Measurements from ENCODE around the gene FBXL4.

Gene FBXL4

DNA sequence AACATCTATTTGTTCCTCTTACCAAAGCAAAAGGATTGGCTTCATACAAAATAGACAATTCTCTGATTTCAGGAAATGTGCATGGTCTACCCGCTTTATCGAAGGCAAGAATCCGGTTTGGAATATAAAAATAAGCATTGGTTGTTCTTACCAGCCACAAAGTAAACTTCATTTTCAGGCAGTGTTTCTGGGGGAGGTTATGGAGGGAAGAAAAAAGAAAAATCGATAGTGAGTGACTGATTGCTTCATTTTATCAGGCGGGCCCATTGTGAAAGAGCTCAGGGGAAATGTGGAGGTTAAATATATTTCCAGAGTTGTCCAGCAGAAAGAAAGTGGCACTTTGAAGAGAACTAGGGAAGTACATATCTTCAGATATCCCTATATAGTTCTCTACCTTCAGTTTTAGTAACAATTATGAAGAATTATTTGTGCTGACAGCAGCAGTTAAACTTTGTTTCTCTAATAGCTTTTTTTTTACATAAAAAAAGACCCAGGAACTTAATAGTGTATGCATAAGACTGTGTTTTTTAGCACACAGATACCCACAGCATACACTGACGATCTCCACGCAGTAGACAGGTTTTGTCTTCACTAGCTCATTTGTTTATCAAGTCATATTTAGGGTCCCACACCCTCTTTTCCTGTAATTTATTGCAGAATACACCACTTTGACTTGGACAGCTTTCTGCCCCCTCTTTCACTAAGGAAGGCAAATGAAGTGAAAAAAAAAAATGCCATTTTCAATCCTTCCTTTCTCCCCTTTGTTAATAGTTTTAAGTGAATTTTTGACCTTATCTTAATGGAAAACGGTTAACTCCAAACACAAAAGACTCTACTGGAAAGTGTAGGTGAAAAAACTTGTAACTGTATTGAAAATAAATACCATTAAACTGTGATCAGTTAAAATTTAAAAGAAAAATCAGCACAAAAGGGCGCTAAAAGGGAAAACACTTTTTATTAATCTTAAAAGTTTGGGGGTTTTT is 110.5 kb downstream of the FBXL4 start:
- no peak overlapping the region for H3K4me3 ChIP-seq (ENCODE audit: low read length)
- no peak for DNase-seq (ENCODE audit: low read depth)

DNA sequence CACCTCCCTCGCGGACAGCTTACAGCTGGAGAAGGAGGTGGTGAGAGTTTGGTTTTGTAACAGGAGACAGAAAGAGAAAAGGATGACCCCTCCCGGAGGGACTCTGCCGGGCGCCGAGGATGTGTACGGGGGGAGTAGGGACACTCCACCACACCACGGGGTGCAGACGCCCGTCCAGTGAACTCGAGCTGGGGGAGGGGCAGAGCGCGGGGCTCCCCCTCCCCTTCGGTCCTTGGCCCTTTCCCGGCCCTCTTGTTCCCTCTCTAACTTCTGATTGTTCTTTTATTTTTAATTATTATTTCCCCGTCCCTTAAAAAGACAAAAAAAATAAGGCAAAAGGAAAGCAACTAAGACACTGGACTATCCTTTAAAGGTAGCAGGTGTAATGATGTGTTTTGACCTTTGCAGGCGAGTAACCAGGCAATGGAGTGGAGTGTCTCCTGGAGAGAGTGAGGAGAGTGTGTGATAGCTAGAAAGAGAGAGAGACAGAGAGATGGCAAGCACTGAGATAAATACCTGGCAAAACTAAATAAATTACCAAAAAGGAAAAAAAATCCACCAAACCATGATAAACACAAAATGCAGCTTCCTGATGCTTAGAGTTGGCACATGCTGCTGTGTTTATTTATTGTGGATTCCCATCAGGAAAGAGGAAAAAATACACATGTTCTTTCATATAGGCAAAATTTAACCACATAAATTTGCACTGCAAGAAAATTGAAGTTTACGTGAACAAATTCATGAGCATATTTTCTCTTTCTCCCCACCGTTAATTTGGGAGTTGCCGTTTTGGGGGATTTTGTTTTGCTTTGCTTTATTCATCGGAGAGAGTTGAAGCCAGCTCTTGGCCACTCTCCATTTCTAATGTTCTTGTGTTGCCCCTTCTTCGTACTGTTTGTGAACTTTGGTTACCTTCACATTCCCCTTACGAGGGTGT is 111.5 kb downstream of the FBXL4 start:
- H3K4me3 ChIP-seq (ENCODE audit: low read length) = no peak overlapping the region
- TF ChIP-seq, protein P1, sequence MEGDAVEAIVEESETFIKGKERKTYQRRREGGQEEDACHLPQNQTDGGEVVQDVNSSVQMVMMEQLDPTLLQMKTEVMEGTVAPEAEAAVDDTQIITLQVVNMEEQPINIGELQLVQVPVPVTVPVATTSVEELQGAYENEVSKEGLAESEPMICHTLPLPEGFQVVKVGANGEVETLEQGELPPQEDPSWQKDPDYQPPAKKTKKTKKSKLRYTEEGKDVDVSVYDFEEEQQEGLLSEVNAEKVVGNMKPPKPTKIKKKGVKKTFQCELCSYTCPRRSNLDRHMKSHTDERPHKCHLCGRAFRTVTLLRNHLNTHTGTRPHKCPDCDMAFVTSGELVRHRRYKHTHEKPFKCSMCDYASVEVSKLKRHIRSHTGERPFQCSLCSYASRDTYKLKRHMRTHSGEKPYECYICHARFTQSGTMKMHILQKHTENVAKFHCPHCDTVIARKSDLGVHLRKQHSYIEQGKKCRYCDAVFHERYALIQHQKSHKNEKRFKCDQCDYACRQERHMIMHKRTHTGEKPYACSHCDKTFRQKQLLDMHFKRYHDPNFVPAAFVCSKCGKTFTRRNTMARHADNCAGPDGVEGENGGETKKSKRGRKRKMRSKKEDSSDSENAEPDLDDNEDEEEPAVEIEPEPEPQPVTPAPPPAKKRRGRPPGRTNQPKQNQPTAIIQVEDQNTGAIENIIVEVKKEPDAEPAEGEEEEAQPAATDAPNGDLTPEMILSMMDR (IDR thresholded peaks at IDR 0.05; ENCODE audit: insufficient read depth, low read depth, low read length, missing control alignments) = no peak
- DNase-seq (ENCODE audit: low read depth) = no peak

More for the DNA sequence above, 110.5 kb downstream of the FBXL4 start:
- TF ChIP-seq, protein P1 (IDR thresholded peaks at IDR 0.05; ENCODE audit: insufficient read depth, low read depth, low read length, missing control alignments) = no peak

DNA sequence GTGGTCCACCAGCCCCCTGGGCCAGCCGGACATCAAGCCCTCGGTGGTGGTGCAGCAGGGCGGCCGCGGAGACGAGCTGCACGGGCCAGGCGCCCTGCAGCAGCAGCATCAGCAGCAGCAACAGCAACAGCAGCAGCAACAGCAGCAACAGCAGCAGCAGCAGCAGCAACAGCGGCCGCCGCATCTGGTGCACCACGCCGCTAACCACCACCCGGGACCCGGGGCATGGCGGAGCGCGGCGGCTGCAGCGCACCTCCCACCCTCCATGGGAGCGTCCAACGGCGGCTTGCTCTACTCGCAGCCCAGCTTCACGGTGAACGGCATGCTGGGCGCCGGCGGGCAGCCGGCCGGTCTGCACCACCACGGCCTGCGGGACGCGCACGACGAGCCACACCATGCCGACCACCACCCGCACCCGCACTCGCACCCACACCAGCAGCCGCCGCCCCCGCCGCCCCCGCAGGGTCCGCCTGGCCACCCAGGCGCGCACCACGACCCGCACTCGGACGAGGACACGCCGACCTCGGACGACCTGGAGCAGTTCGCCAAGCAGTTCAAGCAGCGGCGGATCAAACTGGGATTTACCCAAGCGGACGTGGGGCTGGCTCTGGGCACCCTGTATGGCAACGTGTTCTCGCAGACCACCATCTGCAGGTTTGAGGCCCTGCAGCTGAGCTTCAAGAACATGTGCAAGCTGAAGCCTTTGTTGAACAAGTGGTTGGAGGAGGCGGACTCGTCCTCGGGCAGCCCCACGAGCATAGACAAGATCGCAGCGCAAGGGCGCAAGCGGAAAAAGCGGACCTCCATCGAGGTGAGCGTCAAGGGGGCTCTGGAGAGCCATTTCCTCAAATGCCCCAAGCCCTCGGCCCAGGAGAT is 112.4 kb downstream of the FBXL4 start:
- no peak overlapping the region for H3K4me3 ChIP-seq (ENCODE audit: low read length)

DNA sequence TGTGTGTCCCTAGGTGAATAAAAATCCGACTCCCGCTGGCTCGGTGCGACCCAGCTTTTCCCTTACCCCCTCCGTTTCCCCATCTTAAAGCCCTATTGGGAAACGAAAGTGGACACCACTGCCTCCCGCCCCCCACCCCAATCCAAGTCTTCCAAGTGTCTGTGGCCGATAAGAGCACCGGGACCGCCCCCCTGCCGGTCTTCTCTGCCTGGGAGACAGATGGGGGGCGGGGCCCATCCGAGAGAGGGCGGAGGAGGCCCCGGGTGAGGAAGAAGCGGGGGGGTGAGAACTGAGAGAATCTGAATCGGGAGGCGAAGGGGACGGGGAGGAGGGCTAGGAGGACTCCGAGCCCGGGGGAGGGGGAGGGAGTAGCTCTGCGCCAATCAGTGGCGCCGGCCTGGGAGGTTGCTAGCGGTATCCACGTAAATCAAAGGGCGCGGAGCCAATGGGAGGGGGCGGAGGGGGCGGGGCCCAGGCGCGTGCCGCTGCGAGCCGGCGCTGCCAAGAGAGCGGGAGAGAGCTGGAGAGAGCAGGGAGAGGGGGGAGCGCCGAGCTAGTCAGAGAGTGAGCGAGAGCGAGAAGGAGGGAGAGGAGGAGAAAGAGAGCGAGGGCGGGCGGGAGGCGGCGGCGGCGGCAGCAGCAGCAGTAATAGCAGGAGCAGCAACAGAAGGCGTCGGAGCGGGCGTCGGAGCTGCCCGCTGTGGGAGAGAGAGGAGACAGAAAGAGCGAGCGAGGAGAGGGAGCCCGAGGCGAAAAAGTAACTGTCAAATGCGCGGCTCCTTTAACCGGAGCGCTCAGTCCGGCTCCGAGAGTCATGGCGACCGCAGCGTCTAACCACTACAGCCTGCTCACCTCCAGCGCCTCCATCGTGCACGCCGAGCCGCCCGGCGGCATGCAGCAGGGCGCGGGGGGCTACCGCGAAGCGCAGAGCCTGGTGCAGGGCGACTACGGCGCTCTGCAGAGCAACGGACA is 113.4 kb downstream of the FBXL4 start, which contains the start of gene POU3F2:
Gene POU3F2 (plus strand): TSS at position 515 of the 972 bp plus-strand sequence. CDS start 300 bp downstream, at position 815.
- peak within 1 kb of the TSS; percentile 31 for H3K4me3 ChIP-seq (ENCODE audit: low read length)
- TF ChIP-seq, protein P1 (IDR thresholded peaks at IDR 0.05; ENCODE audit: insufficient read depth, low read depth, low read length, missing control alignments) = no peak
- DNase-seq (ENCODE audit: low read depth) = peak; percentile 76

More for the DNA sequence above, 112.4 kb downstream of the FBXL4 start:
- TF ChIP-seq, protein P1 (IDR thresholded peaks at IDR 0.05; ENCODE audit: insufficient read depth, low read depth, low read length, missing control alignments) = no peak
- DNase-seq (ENCODE audit: low read depth) = no peak

DNA sequence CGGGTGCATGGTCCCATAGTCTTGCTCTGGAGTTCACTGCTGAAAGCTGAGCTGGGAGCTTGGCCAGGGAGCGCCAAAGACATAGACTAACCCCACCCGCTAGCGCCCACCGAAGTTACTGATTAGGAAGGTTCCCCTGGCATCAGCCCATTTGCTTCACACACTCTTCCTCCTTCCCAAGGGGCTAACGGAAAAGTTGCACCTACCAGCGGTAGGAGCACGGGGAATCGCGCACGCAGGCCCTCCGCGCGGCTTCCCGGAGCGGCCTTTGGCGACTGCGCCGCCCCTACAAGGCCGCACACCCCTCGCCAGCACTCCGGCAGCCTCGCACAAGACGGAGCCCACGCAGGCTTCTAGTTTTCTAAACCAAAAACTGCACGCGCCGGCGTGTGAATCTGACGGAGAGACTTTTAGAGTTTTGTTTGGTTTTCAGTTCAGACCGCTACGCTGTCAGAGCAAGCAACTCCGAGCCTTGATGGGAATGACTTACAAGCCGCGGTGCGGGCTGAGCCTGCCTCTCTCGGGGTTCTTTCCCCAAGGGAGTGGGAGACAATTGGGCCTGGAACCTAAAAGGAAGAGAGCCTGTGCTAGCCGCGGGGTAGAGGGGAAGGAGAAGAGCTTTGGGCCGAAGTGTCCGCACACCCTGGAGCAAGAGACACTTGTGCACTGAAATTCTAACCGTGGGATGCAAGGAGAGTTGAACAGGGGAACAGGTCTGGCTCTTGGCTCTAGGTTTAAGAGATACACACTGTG is 114.3 kb downstream of the FBXL4 start:
- peak; percentile 19 for DNase-seq (ENCODE audit: low read depth)
- H3K4me3 ChIP-seq (ENCODE audit: low read length) = peak overlapping the region; percentile 31
- TF ChIP-seq, protein P1 (IDR thresholded peaks at IDR 0.05; ENCODE audit: insufficient read depth, low read depth, low read length, missing control alignments) = no peak

Measured in epithelial cell of esophagus (primary cell).